EL (cell line): ENCODE data around the gene CLDN7.
A peak's percentile ranks its signal among the peaks of the same experiment; 100 is the strongest.

ENCODE experiments used
- DNase-seq: peaks from one replicate; pipeline ENCODE4 v3.0.0-alpha.2; 2016

CLDN7 gene

DNA sequence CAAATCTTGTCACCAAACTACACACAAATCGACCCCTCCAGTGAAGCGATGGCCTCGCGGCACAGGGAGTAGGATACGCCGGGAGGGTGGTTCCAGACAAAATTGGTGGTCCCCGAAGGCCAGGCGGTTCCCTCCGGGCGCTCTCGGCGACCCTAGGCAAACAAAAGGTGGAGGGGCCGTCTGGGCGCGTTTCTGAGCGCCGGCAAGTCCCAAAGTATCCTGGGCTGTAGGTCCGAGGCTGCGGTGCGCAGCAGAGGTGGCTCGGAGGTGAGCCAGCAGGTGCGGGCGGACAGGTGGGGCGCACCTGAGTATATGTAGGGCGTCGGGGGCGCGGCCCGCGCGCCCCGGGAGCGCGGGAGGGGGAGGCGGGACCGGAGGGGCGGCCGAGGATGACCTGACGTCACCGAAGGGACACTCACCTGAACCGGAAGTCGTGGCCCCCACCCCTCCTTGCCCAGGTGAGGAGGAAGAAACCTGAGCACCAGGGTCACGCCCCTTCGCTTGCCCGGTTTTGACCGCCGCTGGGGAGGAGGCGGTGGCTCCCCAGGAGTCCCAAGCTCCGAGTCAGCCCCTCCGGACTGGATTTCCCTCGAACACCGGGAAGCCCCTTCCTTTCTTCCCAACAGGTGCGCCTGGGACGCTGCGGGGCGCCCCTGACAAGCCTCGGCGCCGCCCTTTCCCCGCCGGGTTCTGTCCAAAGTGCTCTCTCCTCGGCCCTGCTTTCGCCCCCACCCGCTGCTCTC, at the start of gene CLDN7:
CLDN7 (minus strand) TSS at position 287 of the 743 bp plus-strand sequence. CDS start 435 bp downstream, outside the sequence.
- no peak for DNase-seq

- no peak for DNase-seq
These were observed 48.9 kb upstream of the CLDN7 start for GRCh38 chr17:7311110-7311705.

- no peak for DNase-seq
These were observed 47.4 kb upstream of the CLDN7 start for GRCh38 chr17:7309628-7310027.

- peak; percentile 90 for DNase-seq
These were observed 46.6 kb upstream of the CLDN7 start for GRCh38 chr17:7308625-7309433.

- peak; percentile 38 for DNase-seq
These were observed 45.7 kb upstream of the CLDN7 start for GRCh38 chr17:7307686-7308624.

DNA sequence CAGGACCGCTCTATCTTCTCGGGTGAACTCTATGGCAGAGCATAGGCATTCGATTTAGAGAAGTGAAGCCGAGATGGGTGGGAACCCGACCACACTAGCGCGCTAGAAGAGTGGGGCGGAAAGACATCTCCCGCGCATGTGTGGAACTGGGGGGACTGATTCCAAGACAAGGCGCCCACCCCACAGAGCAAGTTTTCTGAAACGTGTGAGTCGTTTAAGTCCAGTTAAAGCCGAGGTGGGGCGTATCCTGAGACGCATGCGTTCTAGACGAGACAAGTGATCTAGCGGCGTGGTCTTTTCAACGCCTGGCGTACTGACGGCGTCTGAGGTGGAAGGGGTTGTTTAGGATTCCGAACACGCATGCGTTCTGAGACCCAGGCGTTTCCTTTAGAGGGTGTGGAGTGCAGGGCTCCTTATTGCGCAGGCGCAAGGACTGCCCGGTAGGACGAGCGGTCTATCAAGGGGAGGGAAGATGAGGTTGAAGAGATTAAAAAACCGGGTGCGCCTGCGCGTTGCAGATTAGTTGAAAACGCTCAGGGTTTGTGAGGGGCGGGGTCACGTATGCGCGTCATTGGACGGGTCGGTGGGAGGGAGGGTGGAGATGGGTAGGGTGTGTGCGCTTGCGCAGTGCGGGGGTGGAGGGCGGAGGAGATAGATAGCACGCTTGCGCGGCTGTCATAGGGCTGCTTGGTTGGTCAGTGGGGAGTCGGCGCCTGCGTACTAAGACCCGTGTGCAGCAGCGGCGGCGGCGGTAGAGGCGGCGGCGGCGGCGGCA, 44.8 kb upstream of the CLDN7 start, which contains the start of gene EIF5A:
EIF5A (plus strand) TSS at position 718 of the 775 bp plus-strand sequence. CDS start 2,008 bp downstream, outside the sequence.
- peak; percentile 100 for DNase-seq

DNA sequence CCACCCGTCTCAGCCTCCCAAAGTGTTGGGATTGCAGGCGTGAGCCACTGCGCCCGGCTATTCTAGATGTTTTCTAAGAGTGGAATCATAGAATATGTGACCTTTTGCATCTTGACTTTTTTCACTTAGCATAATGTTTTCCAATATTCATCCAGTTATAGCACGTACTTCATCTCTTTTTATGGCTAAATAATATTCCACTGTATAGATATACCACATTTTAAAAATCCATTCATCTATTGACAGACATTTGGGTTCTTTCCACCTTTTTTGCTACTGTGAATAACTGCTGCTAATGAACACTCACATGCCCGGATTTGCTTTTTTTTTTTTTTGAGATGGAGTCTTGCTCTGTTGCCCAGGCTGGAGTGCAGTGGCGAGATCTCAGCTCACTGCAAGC, 41.9 kb upstream of the CLDN7 start:
- no peak for DNase-seq

GRCh38 chr17:7296189-7296861, 34.0 kb upstream of the CLDN7 start:
- peak; percentile 86 for DNase-seq

DNA sequence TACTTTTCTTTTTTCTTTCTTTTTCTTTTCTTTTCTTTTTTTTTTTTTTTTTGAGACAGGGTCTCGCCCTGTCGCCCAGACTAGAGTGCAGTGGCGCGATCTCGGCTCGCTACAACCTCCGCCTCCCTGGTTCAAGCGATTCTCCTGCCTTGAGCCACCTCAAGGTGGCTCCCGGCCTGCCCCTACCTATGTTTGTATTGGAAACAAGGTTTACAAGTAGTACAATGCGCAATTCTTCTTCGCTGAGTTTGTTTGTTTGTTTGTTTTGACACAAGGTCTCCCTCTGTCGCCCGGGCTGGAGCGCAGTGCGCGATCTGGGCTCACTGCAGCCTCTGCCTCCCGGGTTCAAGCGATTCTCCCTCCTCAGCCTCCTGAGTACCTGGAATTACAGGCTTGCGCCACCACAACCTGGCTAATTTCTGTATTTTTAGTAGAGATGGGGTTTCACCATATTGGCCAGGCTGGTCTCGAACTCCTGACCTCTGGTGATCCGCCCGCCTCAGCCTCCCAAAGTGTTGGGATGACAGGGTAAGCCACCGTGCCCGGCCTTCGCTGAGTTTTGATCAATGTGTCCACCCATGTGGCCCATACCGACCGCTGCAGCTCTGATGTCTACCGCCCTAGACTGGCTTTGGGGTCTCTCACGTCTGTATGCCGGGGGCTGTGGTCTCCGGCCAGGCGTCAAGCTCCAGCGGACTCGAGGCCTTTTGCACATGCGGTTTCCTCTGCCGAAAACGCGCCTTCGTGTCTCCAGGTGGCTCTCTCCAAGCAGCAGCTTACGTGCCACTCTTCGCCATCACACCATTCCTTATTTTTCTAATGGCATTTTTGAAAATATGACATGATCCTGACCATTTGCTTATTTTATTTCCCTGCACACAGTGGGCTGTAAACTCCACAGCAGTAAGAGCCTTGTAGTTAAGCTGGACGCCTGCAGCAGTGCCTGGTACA, 33.2 kb upstream of the CLDN7 start:
- no peak for DNase-seq

GRCh38 chr17:7294614-7295153, 32.4 kb upstream of the CLDN7 start, which contains the start of gene YBX2:
Gene YBX2 (minus strand): TSS chr17:7294639. CDS start chr17:7294500, 139 bp downstream.
- DNase-seq: peak; percentile 58

DNA sequence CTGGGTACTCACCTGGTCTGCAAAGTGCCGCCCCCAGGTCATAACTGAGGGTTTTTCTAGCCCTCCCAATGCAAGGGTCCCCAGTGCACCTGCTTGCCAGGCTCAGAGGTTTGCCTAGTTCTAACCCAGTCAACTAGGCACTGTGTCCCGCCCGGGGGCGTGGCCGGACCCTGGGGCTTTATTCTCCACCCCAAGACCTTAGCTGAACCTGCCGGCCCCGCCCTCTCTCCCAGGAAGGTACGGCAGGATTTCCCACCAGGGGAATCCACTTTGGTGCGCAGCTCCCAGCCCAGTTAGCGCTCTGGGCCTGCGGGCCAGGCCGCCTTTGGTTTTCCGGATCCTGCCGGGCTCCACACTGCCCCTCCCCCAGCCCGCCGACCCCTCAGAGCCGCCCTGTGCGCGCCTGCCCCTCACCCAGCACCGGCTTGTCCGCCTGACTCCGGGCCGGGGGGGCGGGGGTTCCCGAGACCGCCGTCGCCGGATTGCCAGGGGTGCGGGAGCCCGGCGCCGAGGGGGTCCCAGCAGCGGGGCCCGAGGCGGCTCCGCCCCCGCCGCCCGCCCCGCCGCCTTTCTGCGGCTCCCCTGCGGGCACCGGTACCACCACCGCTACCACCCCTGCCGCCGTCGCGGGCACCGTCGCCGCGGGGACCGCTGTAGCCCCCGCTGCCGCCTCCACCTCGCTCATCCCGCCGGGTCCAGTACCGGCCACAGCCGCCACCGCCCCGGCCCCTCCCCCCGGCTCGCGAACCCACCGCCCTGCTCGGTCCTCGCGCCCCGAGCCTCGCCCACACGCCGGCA, 31.7 kb upstream of the CLDN7 start:
- no peak for DNase-seq

DNA sequence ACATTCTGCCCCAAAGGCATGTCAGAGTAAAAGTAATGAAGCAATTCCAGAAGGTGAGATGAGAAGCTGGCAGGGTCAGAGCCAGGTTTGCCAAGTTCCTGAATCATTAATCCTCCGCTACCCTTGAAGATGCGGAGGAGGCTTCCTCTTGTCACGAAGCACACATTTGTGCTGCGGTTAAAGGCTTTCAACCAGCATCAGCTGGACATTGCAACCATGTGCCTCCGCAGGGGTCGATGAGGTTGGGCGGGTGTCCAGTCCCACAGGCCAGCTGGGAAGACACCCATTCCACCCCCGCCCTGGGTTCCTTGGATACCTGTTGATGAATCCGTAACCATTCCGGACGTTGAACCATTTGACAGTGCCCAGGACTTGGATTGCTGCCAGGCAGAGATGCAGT, 30.9 kb upstream of the CLDN7 start:
- DNase-seq: no peak

GRCh38 chr17:7292729-7293128, 30.5 kb upstream of the CLDN7 start:
- no peak for DNase-seq

- DNase-seq: no peak
These were observed 29.9 kb upstream of the CLDN7 start for GRCh38 chr17:7292194-7292593.

- DNase-seq: no peak
These were observed 28.4 kb upstream of the CLDN7 start for GRCh38 chr17:7290685-7291084.

DNA sequence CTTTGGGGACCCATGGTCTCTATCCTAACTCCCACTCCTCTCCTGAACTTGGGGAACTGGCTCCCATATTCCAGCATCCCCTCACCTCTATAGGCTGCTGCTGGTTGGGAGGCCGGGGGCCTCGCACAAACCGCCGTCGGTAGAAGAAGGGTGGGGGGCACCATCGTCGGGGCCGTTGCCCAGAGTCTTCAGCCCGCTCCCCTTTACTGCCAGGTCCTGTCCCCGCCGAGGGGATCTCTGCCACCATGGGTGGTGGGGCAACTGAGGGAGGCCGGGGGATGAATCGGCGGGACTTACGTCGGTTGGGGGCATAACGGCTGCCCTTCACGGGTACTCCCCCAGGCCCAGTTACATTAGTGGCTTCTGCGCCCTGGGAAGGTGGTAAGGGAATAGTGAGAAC, 27.9 kb upstream of the CLDN7 start:
- no peak for DNase-seq

DNA sequence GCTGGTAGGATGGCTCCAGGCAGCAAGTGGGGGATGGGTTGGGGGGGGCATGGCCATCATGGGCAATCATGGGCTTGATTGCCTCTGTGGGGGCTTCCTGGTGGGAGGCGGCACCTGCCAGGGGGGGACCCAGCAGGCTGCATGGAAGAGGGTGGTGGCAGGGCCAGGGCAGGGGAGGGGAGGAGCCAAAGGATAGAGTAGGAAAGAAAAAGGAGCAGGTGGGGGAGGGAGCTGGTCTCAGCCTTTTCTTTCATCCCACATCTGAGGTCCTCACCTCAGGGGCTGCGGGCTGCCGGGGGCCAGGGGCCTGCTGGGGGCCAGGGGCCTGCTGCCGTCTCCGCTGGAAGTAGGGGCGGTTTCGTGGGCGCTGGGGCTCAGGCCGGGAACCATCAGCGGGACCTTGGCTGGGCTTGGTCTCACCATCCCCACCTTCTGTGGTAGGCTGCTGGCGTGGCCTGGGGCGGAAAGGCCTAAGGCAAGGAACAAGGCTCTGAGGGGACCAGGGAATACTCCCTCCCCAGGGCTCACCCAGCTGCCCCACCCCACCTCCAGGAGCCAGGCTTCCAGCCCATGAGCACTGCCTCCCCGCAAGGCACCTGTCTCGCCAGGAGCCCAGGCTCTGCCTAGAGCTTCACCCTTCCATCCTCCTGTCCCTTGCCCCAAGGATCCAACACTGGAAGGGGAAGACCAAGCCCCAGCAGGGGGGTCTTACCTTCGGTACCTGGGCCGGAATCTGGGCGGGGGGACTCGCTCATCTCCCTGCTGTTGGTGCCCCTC, 27.2 kb upstream of the CLDN7 start:
- no peak for DNase-seq

GRCh38 chr17:7285679-7286078, 23.4 kb upstream of the CLDN7 start:
- DNase-seq: no peak
